ENCODE results near the gene XIST.

XIST gene

DNA sequence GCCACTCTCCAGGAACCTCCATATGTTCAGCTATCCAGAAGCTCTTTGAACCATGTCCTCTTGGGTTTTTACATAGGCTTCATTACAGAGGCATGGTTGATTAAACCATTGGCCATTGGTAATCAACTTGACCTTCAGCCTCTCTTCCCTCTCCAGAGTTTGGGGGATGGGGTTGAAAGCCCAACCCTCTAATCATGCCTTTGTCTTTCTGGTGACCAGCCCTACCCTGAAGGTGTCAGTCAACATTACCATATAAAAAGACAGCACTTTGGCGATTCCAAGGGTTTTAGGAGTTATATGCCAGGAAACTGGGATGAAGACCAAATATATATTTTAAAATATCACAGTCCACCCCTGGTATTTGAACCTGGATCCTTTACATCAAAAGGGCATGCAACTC is 67.0 kb downstream of the XIST start:
- no peak for DNase-seq
